ENCODE results near the gene SART3. TPM values are rescaled to one million over a fixed set of nuclear protein-coding genes. Genes with fewer than 3 reads are reported as not detected.

SART3 gene
- total and polyA plus RNA-seq, 10 of the 15 experiments (the other 5 are each of a cell fraction or from before 2014, with no cell fraction given), result 8.8 to 179 (median 54.9) TPM

GRCh38 chr12:108562348-108563135 is 1.6 kb upstream of the SART3 start, which contains the start of gene ISCU (continued):
- no peak for TF ChIP-seq E2F8 (IDR thresholded peaks at IDR 0.05; ENCODE audit: low read depth, partially characterized antibody)
- TF ChIP-seq MEF2B (IDR thresholded peaks at IDR 0.05; ENCODE audit: partially characterized antibody, poor library complexity, severe bottlenecking), result no peak
- no peak for TF ChIP-seq GABPA (IDR thresholded peaks at IDR 0.05; ENCODE audit: low read depth)
- no peak for TF ChIP-seq NFYB (IDR thresholded peaks at IDR 0.05; ENCODE audit: insufficient read depth, low read depth, low read length)
- no peak for TF ChIP-seq PAX5 (IDR thresholded peaks at IDR 0.05; ENCODE audit: borderline replicate concordance, low read depth, low read length)
- no peak for TF ChIP-seq YBX1 (IDR thresholded peaks at IDR 0.05)
- peak; percentile 93 for TF ChIP-seq SIN3A (IDR thresholded peaks at IDR 0.05; ENCODE audit: low read depth, low read length)
- no peak for TF ChIP-seq MYB (IDR thresholded peaks at IDR 0.05; ENCODE audit: borderline replicate concordance, low read depth, low read length)
- no peak for TF ChIP-seq BCL11A (IDR thresholded peaks at IDR 0.05; ENCODE audit: low read depth, low read length)
- TF ChIP-seq ZBTB4 (CRISPR knock-in tag; IDR thresholded peaks at IDR 0.05), result no peak
- TF ChIP-seq USF1 (IDR thresholded peaks at IDR 0.05; ENCODE audit: borderline replicate concordance, extremely low read length, insufficient read depth, low read depth, low read length), result no peak
- TF ChIP-seq CHD4 (IDR thresholded peaks at IDR 0.05), result no peak
- no peak for TF ChIP-seq SMC3 (IDR thresholded peaks at IDR 0.05; ENCODE audit: borderline replicate concordance, low read length)
- TF ChIP-seq BCL3 (IDR thresholded peaks at IDR 0.05; ENCODE audit: borderline replicate concordance, insufficient read depth, low read depth, low read length, poor library complexity, severe bottlenecking), result no peak
- TF ChIP-seq NFYA (IDR thresholded peaks at IDR 0.05; ENCODE audit: borderline replicate concordance, low read depth, low read length), result no peak
- TF ChIP-seq BMI1 (IDR thresholded peaks at IDR 0.05; ENCODE audit: borderline replicate concordance), result no peak
- TF ChIP-seq TARDBP (IDR thresholded peaks at IDR 0.05; ENCODE audit: borderline replicate concordance), result 0 out of 2 replicates have a peak, but pooled peaks have one; percentile 16
- TF ChIP-seq PML (IDR thresholded peaks at IDR 0.05; ENCODE audit: low read length), result no peak
- no peak for TF ChIP-seq HDAC2 (IDR thresholded peaks at IDR 0.05)
- TF ChIP-seq ZNF384 (IDR thresholded peaks at IDR 0.05; ENCODE audit: borderline replicate concordance, low read depth, low read length), result no peak
- peak; percentile 96 for TF ChIP-seq LARP7 (IDR thresholded peaks at IDR 0.05)
- TF ChIP-seq SMARCA5 (IDR thresholded peaks at IDR 0.05), result no peak
- TF ChIP-seq EZH2 (IDR thresholded peaks at IDR 0.05; ENCODE audit: borderline replicate concordance, control insufficient read depth, low read depth, low read length), result no peak

Measured in GM12878 (cell line).